Measurements from ENCODE around the gene LTBR. TPM values are rescaled to one million over a fixed set of nuclear protein-coding genes. Genes with fewer than 3 reads are reported as not detected.
A peak's percentile ranks its signal among the peaks of the same experiment; 100 is the strongest.

LTBR gene
- total RNA-seq, 1 donor from 2014 or later = 55.8 TPM

DNA sequence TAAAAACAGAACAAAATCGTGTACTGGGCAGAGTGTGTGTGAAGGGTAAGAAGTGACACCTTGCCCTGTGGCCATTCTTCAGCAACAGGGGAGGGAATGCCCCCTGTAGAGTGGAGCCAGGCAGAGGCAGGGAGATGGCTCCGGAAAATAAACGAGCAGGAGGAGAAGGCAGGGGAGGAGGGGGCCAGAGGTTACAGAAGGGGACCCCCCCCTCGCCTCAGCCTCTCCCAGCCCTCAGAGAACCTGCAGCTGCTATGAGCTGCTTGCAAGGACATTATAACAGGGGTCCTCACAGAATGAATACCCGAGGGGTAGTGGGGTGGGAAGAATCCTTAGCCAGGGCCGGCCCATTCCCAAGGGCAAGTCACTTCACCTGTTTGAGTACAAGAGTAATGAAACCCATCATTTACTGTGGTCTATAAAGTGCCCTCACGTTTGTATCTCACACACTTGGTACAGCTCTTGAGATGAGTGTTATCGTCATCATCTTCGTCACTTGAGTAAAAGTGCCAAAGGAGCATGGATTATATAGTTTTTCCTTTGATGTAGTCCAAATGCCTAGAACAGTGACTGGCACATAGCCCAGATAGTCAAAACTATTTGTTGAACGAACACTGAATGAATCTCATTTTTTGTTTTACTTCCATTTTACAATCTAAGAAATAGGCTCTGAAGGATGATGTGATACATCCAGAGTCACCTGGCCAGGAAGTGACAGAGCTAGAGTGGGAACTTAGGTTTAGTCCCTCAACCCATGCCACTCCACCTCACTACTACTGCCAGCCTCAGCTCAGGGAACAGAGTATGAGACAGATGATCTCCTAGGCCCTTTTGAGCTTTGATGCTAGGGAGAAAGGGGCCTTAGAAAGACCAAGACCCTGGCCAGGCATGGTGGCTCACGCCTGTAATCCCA is 23.1 kb upstream of the LTBR start:
- H3K4me3 ChIP-seq (ENCODE audit: low read depth, low read length) = no peak overlapping the region
- DNase-seq (ENCODE audit: low read depth) (no peak), FAIRE-seq (no peak)
- TF ChIP-seq, protein P1, sequence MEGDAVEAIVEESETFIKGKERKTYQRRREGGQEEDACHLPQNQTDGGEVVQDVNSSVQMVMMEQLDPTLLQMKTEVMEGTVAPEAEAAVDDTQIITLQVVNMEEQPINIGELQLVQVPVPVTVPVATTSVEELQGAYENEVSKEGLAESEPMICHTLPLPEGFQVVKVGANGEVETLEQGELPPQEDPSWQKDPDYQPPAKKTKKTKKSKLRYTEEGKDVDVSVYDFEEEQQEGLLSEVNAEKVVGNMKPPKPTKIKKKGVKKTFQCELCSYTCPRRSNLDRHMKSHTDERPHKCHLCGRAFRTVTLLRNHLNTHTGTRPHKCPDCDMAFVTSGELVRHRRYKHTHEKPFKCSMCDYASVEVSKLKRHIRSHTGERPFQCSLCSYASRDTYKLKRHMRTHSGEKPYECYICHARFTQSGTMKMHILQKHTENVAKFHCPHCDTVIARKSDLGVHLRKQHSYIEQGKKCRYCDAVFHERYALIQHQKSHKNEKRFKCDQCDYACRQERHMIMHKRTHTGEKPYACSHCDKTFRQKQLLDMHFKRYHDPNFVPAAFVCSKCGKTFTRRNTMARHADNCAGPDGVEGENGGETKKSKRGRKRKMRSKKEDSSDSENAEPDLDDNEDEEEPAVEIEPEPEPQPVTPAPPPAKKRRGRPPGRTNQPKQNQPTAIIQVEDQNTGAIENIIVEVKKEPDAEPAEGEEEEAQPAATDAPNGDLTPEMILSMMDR (IDR thresholded peaks at IDR 0.05; ENCODE audit: insufficient read depth, low read length, severe bottlenecking) = no peak
- H3K27me3 ChIP-seq (ENCODE audit: control insufficient read depth, insufficient read depth, low read length) = no peaks in the 10 kb centered on the region
- peaks cover 3% of the 10 kb centered on the region for H3K36me3 ChIP-seq (ENCODE audit: control insufficient read depth, insufficient read depth, low read length)

- H3K27me3 ChIP-seq (ENCODE audit: control insufficient read depth, insufficient read depth, low read length) = no peaks in the 10 kb centered on the region
- DNase-seq (ENCODE audit: low read depth) = peak; percentile 85
- FAIRE-seq = peak; percentile 43
Observed at GRCh38 chr12:6361834-6362233, 22.1 kb upstream of the LTBR start.

DNA sequence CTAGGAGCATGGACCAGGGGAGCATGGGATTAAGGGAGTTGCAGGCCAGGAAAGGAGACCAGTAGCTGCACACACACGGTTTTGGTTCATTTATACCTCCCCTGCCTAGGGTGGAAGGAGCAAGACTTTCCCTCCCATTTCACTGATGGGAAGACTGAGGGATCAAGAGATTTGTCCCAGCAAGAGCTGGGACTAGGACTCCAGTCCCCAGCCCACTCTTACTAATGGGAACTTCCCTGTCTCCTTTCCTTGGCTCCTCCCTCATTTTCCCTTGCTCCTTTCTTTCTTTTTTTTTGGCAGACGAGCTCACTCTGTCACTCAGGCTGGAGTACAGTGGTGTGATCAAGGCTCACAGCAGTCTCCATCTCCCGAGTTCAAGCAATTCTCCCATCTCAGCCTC is 21.6 kb upstream of the LTBR start:
- FAIRE-seq = peak; percentile 64

More at GRCh38 chr12:6361834-6362233, 22.1 kb upstream of the LTBR start:
- Histone ChIP-seq H3K36me3 (ENCODE audit: control insufficient read depth, insufficient read depth, low read length) (peaks cover 2% of the 10 kb centered on the region), H3K4me3 (ENCODE audit: low read depth, low read length) (no peak overlapping the region)
- TF ChIP-seq, protein P1 (IDR thresholded peaks at IDR 0.05; ENCODE audit: insufficient read depth, low read length, severe bottlenecking) = no peak

DNA sequence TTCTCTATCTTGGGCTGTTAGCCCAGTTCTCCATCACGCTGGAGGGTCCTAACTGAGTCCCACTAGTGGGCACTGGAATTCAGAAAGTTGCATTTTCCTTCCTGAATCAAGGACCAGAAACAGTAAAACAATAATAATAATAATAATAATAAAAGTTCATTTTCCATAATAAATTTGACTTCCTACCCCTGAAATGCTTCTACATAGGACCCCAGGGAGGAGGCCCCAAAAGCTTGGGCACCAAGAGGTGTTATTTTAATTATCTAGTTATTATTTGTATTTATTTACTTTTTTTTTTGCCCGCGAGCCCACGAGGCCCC is 21.0 kb upstream of the LTBR start:
- no peak for DNase-seq (ENCODE audit: low read depth)
- FAIRE-seq = no peak
- TF ChIP-seq, protein P1 (IDR thresholded peaks at IDR 0.05; ENCODE audit: insufficient read depth, low read length, severe bottlenecking) = no peak
- Histone ChIP-seq H3K4me3 (ENCODE audit: low read depth, low read length) (no peak overlapping the region), H3K27me3 (ENCODE audit: control insufficient read depth, insufficient read depth, low read length) (no peaks in the 10 kb centered on the region), H3K36me3 (ENCODE audit: control insufficient read depth, insufficient read depth, low read length) (peaks cover 2% of the 10 kb centered on the region)

More for the DNA sequence above, 21.6 kb upstream of the LTBR start:
- Histone ChIP-seq H3K27me3 (ENCODE audit: control insufficient read depth, insufficient read depth, low read length) (no peaks in the 10 kb centered on the region), H3K4me3 (ENCODE audit: low read depth, low read length) (no peak overlapping the region), H3K36me3 (ENCODE audit: control insufficient read depth, insufficient read depth, low read length) (peaks cover 2% of the 10 kb centered on the region)
- DNase-seq (ENCODE audit: low read depth) = no peak
- TF ChIP-seq, protein P1 (IDR thresholded peaks at IDR 0.05; ENCODE audit: insufficient read depth, low read length, severe bottlenecking) = no peak

GRCh38 chr12:6363330-6364043 is 20.5 kb upstream of the LTBR start:
- H3K36me3 ChIP-seq (ENCODE audit: control insufficient read depth, insufficient read depth, low read length) = peaks cover 2% of the 10 kb centered on the region
- peak overlapping the region; percentile 48 for H3K4me3 ChIP-seq (ENCODE audit: low read depth, low read length)
- FAIRE-seq (no peak), DNase-seq (ENCODE audit: low read depth) (peak; percentile 62)
- TF ChIP-seq, protein P1 (IDR thresholded peaks at IDR 0.05; ENCODE audit: insufficient read depth, low read length, severe bottlenecking) = peak; percentile 11
- no peaks in the 10 kb centered on the region for H3K27me3 ChIP-seq (ENCODE audit: control insufficient read depth, insufficient read depth, low read length)
